Measurements from ENCODE around the gene FGG.

The FGG gene

GRCh38 chr4:154562697-154563254, 49.7 kb downstream of the FGG start, which contains the start of gene FGB:
FGB (plus strand) TSS chr4:154563011; CDS start chr4:154563019, 8 bp downstream.
- no peak within 1 kb of the TSS for H4K8ac ChIP-seq (ENCODE audit: low read depth, low read length)
- H4K91ac ChIP-seq (ENCODE audit: low read depth, low read length, poor library complexity), result no peak within 1 kb of the TSS
- no peak within 1 kb of the TSS for H3K27ac ChIP-seq (replicated peaks; ENCODE audit: low read length)
- H3K4me2 ChIP-seq (ENCODE audit: insufficient read depth, low read length, poor library complexity, severe bottlenecking), result no peak within 1 kb of the TSS
- H3K18ac ChIP-seq (ENCODE audit: low read length), result no peak within 1 kb of the TSS
- H2AK5ac ChIP-seq (ENCODE audit: low read depth, low read length), result no peak within 1 kb of the TSS
- H3K4me3 ChIP-seq (ENCODE audit: low read length in 2 of 2), result no peak within 1 kb of the TSS
- H3K27me3 ChIP-seq (ENCODE audit: control insufficient read depth in 3 of 3, insufficient read depth in 3 of 3, low read depth in 1 of 3, low read length in 3 of 3), result peaks cover 0 to 3% (median 0%) of the 10 kb centered on the region in 3 experiments
- DNase-seq (ENCODE audit: low spot score), result no peak
- no peak within 1 kb of the TSS for H2BK120ac ChIP-seq (ENCODE audit: low read depth, low read length)
- H2BK5ac ChIP-seq (ENCODE audit: low read length), result no peak within 1 kb of the TSS
- H3K14ac ChIP-seq (ENCODE audit: low read length), result no peak within 1 kb of the TSS
- no peak within 1 kb of the TSS for H2BK12ac ChIP-seq (ENCODE audit: low read length)
- no peaks in the 10 kb centered on the region for H3K9me3 ChIP-seq (replicated peaks in 1 of 2; ENCODE audit: control insufficient read depth in 2 of 2, insufficient read depth in 1 of 2, low read depth in 1 of 2, low read length in 2 of 2)
- no peak within 1 kb of the TSS for H3K23ac ChIP-seq (ENCODE audit: low read depth, low read length, poor library complexity)
- H3K79me1 ChIP-seq (ENCODE audit: low read depth, low read length), result no peaks in the 10 kb centered on the region
- no peak within 1 kb of the TSS for H2AFZ ChIP-seq (ENCODE audit: low read length)
- H3K4ac ChIP-seq (ENCODE audit: low read length), result no peak within 1 kb of the TSS
- no peaks in the 10 kb centered on the region for H3K36me3 ChIP-seq (replicated peaks in 1 of 2; ENCODE audit: control insufficient read depth in 2 of 2, insufficient read depth in 2 of 2, low read length in 2 of 2)
- no peaks in the 10 kb centered on the region for H3K4me1 ChIP-seq (ENCODE audit: control insufficient read depth in 2 of 2, insufficient read depth in 1 of 2, low read depth in 1 of 2, low read length in 2 of 2)
- H2BK15ac ChIP-seq (ENCODE audit: low read length), result no peak within 1 kb of the TSS
- no peak within 1 kb of the TSS for H3K9ac ChIP-seq (ENCODE audit: low read depth, low read length, poor library complexity)
- no CpG with 5 or more reads among the region's 2 CpGs for WGBS, 2 donors (ENCODE audit: extremely low coverage in 2 of 2, insufficient read length in 2 of 2, insufficient replicate concordance in 1 of 2)

GRCh38 chr4:154560824-154561231, 51.6 kb downstream of the FGG start:
- Histone ChIP-seq H3K4me3 (ENCODE audit: low read length in 2 of 2) (no peak overlapping the region), H3K14ac (ENCODE audit: low read length) (no peak overlapping the region), H2BK5ac (ENCODE audit: low read length) (no peak overlapping the region), H2BK120ac (ENCODE audit: low read depth, low read length) (no peak overlapping the region), H2BK12ac (ENCODE audit: low read length) (no peak overlapping the region), H3K9ac (ENCODE audit: low read depth, low read length, poor library complexity) (no peak overlapping the region), H3K27ac (replicated peaks; ENCODE audit: low read length) (no peak overlapping the region), H4K91ac (ENCODE audit: low read depth, low read length, poor library complexity) (no peak overlapping the region), H3K4me1 (ENCODE audit: control insufficient read depth in 2 of 2, insufficient read depth in 1 of 2, low read depth in 1 of 2, low read length in 2 of 2) (no peaks in the 10 kb centered on the region), H3K4me2 (ENCODE audit: insufficient read depth, low read length, poor library complexity, severe bottlenecking) (no peak overlapping the region), H3K36me3 (replicated peaks in 1 of 2; ENCODE audit: control insufficient read depth in 2 of 2, insufficient read depth in 2 of 2, low read length in 2 of 2) (no peaks in the 10 kb centered on the region), H2AFZ (ENCODE audit: low read length) (no peak overlapping the region), H2BK15ac (ENCODE audit: low read length) (no peak overlapping the region), H3K18ac (ENCODE audit: low read length) (no peak overlapping the region), H3K9me3 (replicated peaks in 1 of 2; ENCODE audit: control insufficient read depth in 2 of 2, insufficient read depth in 1 of 2, low read depth in 1 of 2, low read length in 2 of 2) (no peaks in the 10 kb centered on the region), H3K23ac (ENCODE audit: low read depth, low read length, poor library complexity) (no peak overlapping the region), H3K27me3 (ENCODE audit: control insufficient read depth in 3 of 3, insufficient read depth in 3 of 3, low read depth in 1 of 3, low read length in 3 of 3) (peaks cover 0 to 3% (median 0%) of the 10 kb centered on the region in 3 experiments), H4K8ac (ENCODE audit: low read depth, low read length) (no peak overlapping the region), H3K4ac (ENCODE audit: low read length) (no peak overlapping the region), H2AK5ac (ENCODE audit: low read depth, low read length) (no peak overlapping the region), H3K79me1 (ENCODE audit: low read depth, low read length) (no peaks in the 10 kb centered on the region)
- DNase-seq (ENCODE audit: low spot score), result no peak
- no CpG with 5 or more reads among the region's 4 CpGs for WGBS, 2 donors (ENCODE audit: extremely low coverage in 2 of 2, insufficient read length in 2 of 2, insufficient replicate concordance in 1 of 2)

- no peaks in the 10 kb centered on the region for H3K36me3 ChIP-seq (replicated peaks in 1 of 2; ENCODE audit: control insufficient read depth in 2 of 2, insufficient read depth in 2 of 2, low read length in 2 of 2)
Measured at GRCh38 chr4:154560419-154560801, 52.0 kb downstream of the FGG start.

GRCh38 chr4:154559494-154560418, 52.7 kb downstream of the FGG start:
- Histone ChIP-seq H2AK5ac (ENCODE audit: low read depth, low read length) (no peak overlapping the region), H3K4me2 (ENCODE audit: insufficient read depth, low read length, poor library complexity, severe bottlenecking) (no peak overlapping the region), H2AFZ (ENCODE audit: low read length) (no peak overlapping the region), H3K9ac (ENCODE audit: low read depth, low read length, poor library complexity) (no peak overlapping the region), H4K8ac (ENCODE audit: low read depth, low read length) (no peak overlapping the region), H3K36me3 (replicated peaks in 1 of 2; ENCODE audit: control insufficient read depth in 2 of 2, insufficient read depth in 2 of 2, low read length in 2 of 2) (no peaks in the 10 kb centered on the region), H3K4me3 (ENCODE audit: low read length in 2 of 2) (no peak overlapping the region), H3K27ac (replicated peaks; ENCODE audit: low read length) (no peak overlapping the region), H4K91ac (ENCODE audit: low read depth, low read length, poor library complexity) (no peak overlapping the region), H2BK120ac (ENCODE audit: low read depth, low read length) (no peak overlapping the region), H3K79me1 (ENCODE audit: low read depth, low read length) (no peaks in the 10 kb centered on the region), H3K14ac (ENCODE audit: low read length) (no peak overlapping the region), H3K27me3 (ENCODE audit: control insufficient read depth in 3 of 3, insufficient read depth in 3 of 3, low read depth in 1 of 3, low read length in 3 of 3) (peaks cover 0 to 6% (median 0%) of the 10 kb centered on the region in 3 experiments), H3K18ac (ENCODE audit: low read length) (no peak overlapping the region), H2BK15ac (ENCODE audit: low read length) (no peak overlapping the region), H2BK5ac (ENCODE audit: low read length) (no peak overlapping the region), H2BK12ac (ENCODE audit: low read length) (no peak overlapping the region), H3K4ac (ENCODE audit: low read length) (no peak overlapping the region), H3K23ac (ENCODE audit: low read depth, low read length, poor library complexity) (no peak overlapping the region), H3K9me3 (replicated peaks in 1 of 2; ENCODE audit: control insufficient read depth in 2 of 2, insufficient read depth in 1 of 2, low read depth in 1 of 2, low read length in 2 of 2) (no peaks in the 10 kb centered on the region), H3K4me1 (ENCODE audit: control insufficient read depth in 2 of 2, insufficient read depth in 1 of 2, low read depth in 1 of 2, low read length in 2 of 2) (no peaks in the 10 kb centered on the region)
- peak; percentile 48 for DNase-seq (ENCODE audit: low spot score)
- no CpG with 5 or more reads among the region's 9 CpGs for WGBS, 2 donors (ENCODE audit: extremely low coverage in 2 of 2, insufficient read length in 2 of 2, insufficient replicate concordance in 1 of 2)

More at GRCh38 chr4:154560419-154560801, 52.0 kb downstream of the FGG start:
- Histone ChIP-seq H3K4me2 (ENCODE audit: insufficient read depth, low read length, poor library complexity, severe bottlenecking) (no peak overlapping the region), H4K91ac (ENCODE audit: low read depth, low read length, poor library complexity) (no peak overlapping the region), H3K27ac (replicated peaks; ENCODE audit: low read length) (no peak overlapping the region), H2BK120ac (ENCODE audit: low read depth, low read length) (no peak overlapping the region), H2BK5ac (ENCODE audit: low read length) (no peak overlapping the region), H3K27me3 (ENCODE audit: control insufficient read depth in 3 of 3, insufficient read depth in 3 of 3, low read depth in 1 of 3, low read length in 3 of 3) (peaks cover 0 to 2% (median 0%) of the 10 kb centered on the region in 3 experiments), H2AFZ (ENCODE audit: low read length) (no peak overlapping the region), H2AK5ac (ENCODE audit: low read depth, low read length) (no peak overlapping the region), H2BK12ac (ENCODE audit: low read length) (no peak overlapping the region), H2BK15ac (ENCODE audit: low read length) (no peak overlapping the region), H4K8ac (ENCODE audit: low read depth, low read length) (no peak overlapping the region), H3K9me3 (replicated peaks in 1 of 2; ENCODE audit: control insufficient read depth in 2 of 2, insufficient read depth in 1 of 2, low read depth in 1 of 2, low read length in 2 of 2) (no peaks in the 10 kb centered on the region), H3K79me1 (ENCODE audit: low read depth, low read length) (no peaks in the 10 kb centered on the region), H3K23ac (ENCODE audit: low read depth, low read length, poor library complexity) (no peak overlapping the region), H3K4me1 (ENCODE audit: control insufficient read depth in 2 of 2, insufficient read depth in 1 of 2, low read depth in 1 of 2, low read length in 2 of 2) (no peaks in the 10 kb centered on the region), H3K18ac (ENCODE audit: low read length) (no peak overlapping the region), H3K4me3 (ENCODE audit: low read length in 2 of 2) (no peak overlapping the region), H3K9ac (ENCODE audit: low read depth, low read length, poor library complexity) (no peak overlapping the region), H3K14ac (ENCODE audit: low read length) (no peak overlapping the region), H3K4ac (ENCODE audit: low read length) (no peak overlapping the region)
- DNase-seq (ENCODE audit: low spot score), result no peak
- WGBS, 2 donors (ENCODE audit: extremely low coverage in 2 of 2, insufficient read length in 2 of 2, insufficient replicate concordance in 1 of 2), result no CpG with 5 or more reads among the region's 1 CpG
